A549 treated with AZD9567 at 1 μM for 4 hours (cell line): ENCODE results near the gene SNX32. TPM values are rescaled to one million over a fixed set of nuclear protein-coding genes. Genes with fewer than 3 reads are reported as not detected.

Source experiments
- total RNA-seq: library from RNA; stranded (reverse); fragments of 200-300 nt; extraction: Qiagen RNA extraction; gene quantifications from 5 replicates; pipeline ENCODE4 v1.2.3, GENCODE V29; 2022; ENCODE audit not compliant: insufficient read depth

Gene SNX32
- total RNA-seq: 0.08 to 0.10 TPM (median 0.10 TPM) in 3 of 5 replicates, not detected in the others

DNA sequence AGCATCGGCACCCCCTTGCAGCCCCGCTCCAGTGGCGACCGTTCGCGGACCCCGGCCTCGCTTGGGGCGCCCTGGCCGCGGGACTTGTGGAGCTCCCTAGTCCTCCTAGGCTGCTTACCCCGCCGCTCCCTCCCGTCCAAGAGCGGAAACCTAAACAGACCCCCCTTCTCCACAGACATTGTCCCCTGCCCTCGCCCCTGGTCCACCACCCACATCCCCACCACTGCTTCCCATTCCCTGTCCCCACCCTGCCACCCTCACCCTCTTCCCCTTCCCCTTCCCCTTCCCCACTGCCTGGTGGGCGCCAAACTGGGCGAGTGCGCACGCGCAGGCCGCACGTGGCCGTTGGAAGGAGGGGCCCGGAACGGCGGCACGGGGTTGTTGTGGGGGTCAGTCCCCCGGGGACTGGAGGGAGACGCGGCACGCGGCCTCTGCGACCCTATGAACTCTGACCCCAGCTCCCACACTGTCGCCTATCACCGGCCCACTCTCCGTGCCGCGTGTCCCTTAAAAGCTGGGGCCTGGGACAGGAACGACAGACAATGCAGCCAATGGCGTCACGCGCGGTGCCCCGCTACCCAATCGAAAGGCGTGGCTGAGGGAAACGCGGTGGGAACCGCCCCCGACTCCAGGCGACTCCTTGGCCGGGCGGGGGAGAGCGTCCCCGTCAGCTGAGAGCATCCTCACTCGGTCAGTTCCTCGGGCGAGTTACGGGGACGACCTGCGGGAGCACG, at the start of gene SNX32:
TSS of gene SNX32 (plus strand) at position 667 of the 734 bp plus-strand sequence. CDS start 103 bp downstream, outside the sequence.

DNA sequence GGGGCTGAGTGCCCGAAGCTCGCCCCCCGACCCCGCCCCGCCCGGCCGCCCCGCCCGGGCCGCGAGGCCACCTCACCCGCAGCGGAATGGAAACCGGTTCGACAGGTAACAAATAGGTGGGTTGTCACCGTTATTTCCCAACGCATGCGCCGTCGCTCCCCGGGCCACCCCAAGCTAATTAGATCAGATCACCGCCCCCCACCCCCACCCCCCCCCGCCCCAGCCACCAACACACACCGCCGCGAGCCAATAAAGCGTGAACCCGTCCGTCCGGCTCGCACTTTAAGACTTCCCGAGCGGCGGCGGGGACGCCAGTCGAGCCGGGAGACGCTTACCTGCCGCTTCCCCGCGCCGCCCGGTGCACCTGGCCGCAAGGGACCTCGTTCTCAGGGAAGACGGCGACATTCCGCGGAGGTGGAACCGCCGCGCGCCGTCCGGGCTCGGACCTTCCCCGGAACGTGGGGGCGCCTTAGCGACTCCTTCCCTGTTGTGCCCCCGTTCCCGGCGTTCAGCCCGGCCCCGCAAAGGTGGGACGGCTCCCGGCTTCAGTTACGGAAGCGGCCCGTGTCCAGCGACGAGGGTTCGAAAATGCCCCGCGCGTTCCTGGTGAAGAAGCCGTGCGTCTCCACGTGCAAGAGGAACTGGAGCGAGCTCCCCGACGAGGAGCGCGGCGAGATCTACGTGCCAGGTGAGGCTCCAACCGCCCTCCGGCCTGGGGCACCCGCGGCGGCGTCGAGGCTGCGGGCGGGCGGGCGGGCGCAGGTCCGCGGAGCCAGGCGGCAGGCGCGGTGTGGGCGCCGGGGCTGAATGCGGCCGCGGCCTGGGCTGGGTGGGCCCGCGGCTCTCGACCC, 46.8 kb upstream of the SNX32 start, which contains the start of gene OVOL1:
TSS of gene OVOL1 (plus strand) at position 278 of the 851 bp plus-strand sequence. CDS start at position 589, 311 bp downstream.

DNA sequence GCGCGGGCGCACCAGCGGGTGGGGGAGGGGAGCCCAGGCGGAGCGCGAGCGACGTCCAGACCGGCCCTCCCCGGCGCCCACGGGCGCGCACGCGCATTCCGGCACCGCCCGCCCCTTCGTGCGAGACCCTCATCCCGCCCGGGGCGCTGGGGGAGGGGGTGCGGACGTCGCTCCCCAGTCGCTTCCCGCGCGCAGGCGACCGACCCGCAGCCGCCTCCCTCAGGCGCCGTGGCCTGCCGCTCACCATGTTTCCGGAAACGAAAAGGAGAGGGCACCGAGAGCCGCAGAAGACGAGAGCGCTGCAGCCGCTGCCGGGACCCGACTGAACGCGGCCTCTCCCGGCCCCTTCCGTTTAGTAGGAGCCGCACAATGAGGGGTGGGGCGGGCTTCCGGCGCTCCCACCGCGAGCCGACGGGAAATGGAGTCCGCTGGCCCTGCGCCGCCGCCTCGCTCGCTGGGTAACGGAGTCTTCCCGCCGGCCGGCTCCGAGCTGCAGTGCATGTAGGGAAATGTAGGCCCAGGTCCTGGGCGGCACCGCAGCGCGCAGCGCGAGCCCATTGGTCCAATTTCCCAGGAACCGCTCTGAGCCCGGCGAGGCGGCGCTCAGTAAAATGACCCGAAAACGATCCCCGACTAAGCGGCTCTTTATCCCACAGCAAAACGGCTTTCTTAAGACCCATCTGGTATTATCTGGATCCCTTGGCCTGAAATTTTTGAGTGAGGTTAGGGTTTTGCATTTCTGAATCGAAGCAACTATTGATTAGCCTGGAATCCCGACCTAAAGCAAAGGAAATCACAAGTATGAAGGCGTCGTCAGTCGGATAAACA, 24.3 kb downstream of the SNX32 start, which contains the start of gene CFL1:
TSS of gene CFL1 (minus strand) at position 328 of the 828 bp plus-strand sequence. CDS start at position 247, 81 bp downstream.

GRCh38 chr11:65860278-65861164, 26.8 kb downstream of the SNX32 start, which contains the start of gene MUS81:
TSS of gene MUS81 (plus strand) at chr11:65860433. CDS start at chr11:65860754, 321 bp downstream.

DNA sequence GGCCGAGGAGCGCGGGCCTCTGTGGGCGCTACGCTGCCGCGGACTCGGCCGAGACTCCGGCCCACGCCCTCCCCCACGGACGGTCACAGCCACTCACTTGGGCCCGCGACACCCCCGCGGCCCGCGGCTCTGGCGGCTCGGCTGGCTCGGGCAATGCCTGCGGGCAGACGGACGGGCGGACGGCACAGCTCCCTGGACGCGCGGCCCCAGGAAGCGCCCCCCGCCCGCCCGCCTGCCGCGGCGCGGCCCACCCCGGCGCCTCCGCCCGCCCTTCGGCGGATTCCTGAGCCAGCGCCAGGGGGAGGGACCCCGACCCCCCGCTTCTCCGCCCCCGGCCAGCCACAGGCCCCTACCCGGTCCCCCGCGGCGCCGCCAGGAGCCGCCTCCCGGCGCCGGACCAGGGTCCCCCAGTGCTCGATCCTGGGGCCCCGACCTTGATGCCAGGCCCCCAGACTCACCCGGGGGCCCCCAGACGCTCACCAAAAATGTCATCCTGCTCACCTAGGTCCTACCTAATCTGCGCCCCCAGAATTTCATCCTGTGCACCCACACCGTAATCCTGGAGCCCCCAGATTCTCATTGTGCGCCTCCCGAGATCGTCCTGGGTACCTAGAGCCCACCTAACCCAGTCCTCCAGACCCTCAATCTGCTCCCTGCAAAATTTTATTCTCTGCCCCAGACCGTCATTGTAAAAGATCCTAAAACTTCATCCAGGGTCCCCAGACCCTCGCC, 39.0 kb downstream of the SNX32 start, which contains the start of gene EFEMP2:
TSS of gene EFEMP2 (minus strand) at position 215 of the 732 bp plus-strand sequence. CDS start 446 bp downstream, outside the sequence.

DNA sequence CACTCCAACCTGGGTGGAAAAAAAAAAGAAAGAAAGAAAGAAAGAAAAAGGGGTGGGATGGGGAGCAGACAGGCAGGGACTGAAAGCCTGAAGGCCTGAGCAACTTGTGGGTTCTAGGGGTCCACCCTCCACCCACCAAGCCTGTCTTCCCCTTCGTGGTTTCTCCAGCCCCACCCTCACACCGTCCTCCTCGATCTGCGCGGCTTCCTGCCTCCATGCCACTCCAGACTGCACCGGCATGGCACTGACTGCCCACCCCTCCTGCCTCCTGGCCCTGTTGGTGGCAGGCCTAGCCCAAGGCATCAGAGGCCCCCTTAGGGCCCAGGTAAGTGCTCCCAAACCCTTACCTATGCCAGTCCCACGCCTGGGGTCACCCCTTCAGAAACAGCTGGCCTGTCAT, 45.9 kb downstream of the SNX32 start, which contains the start of gene CTSW:
TSS of gene CTSW (plus strand) at position 221 of the 400 bp plus-strand sequence. CDS start at position 239, 18 bp downstream.

DNA sequence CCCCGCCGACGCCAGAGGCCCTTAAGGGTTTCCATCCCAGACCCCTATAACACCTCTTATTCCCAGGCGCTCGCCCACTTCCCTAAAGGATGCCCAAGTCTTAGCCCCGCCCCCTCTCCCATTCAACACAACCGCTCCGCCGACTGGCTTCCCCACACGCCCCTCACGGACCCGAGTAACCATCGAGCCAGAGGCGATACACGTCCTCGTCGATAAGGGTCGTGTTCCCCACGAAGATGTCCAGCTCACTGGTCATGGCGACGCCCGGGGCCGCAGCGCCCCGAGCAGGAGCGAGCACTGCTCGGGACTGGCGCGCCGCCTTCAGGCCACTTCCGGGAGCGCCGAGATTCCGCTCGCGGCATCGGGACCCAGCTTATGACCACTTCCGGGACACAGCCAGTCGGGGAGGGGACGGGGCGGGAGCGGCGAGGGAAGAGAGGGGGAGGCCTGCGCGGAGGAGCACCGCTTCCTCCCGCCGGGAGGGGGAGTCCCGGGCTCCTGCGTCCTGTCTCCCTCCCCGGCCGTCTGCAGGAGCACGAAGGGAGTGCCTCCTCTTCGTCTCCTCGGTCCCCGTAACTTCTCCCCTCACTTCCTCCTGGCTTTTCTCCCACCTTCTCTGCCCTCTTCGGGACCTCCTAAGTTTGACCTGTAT, 54.5 kb downstream of the SNX32 start, which contains the start of gene FIBP:
TSS of gene FIBP (minus strand) at position 309 of the 652 bp plus-strand sequence. CDS start at position 256, 53 bp downstream.

DNA sequence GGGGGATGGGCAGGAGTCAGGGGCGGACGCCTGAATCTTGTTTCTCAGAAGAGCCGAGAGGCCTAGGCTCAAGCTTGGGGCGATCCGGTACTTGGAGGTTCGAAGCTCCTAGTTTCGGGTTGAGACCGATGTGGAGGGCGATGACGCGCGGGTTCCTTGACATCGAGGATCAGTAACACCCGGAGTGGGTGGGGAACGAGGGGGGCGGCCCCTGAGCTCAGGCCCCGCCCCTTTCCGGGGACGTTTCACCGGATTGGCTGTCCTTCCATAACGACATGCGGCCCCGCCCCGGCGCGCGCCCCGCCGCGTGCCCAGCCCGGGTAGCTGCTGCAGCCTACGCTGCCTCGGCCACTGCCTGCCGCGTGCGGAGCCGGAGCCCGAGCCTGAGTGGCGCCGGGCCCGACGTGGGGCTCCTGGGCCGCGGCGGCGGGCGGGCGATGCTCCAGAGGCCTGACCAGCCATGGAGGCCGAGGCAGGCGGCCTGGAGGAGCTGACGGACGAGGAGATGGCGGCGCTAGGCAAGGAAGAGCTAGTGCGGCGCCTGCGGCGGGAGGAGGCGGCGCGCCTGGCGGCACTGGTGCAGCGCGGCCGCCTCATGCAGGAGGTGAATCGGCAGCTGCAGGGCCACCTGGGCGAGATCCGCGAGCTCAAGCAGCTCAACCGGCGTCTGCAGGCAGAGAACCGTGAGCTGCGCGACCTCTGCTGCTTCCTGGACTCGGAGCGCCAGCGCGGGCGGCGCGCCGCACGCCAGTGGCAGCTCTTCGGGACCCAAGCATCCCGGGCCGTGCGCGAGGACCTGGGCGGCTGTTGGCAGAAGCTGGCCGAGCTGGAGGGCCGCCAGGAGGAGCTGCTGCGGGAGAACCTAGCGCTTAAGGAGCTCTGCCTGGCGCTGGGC, 56.8 kb downstream of the SNX32 start, which contains the start of gene CCDC85B:
TSS of gene CCDC85B (plus strand) at position 350 of the 895 bp plus-strand sequence. CDS start at position 461, 111 bp downstream.

GRCh38 chr11:65900125-65900898, 66.5 kb downstream of the SNX32 start, which contains the start of gene FOSL1:
TSS of gene FOSL1 (minus strand) at chr11:65900388. CDS start at chr11:65900339, 49 bp downstream.

Other genes with a start within 250 kb of the SNX32 start
- gene KCNK7, start 238.2 kb upstream of the SNX32 start, total RNA-seq: 0.26 to 1.4 TPM (median 0.77 TPM) in 4 of 5 replicates, not detected in the other
- gene MAP3K11, start 219.7 kb upstream of the SNX32 start, total RNA-seq: 44.0 to 49.5 TPM (median 47.5 TPM) in 5 replicates
- 25.3 to 38.8 TPM (median 37.9 TPM) in 5 replicates for gene PCNX3, start 218.2 kb upstream of the SNX32 start, total RNA-seq
- 11.1 to 21.7 TPM (median 18.4 TPM) in 5 replicates for gene SIPA1, start 195.9 kb upstream of the SNX32 start, total RNA-seq
- 52.1 to 79.3 TPM (median 74.8 TPM) in 5 replicates for gene RELA, start 171.0 kb upstream of the SNX32 start, total RNA-seq
- 31.3 to 46.9 TPM (median 45.7 TPM) in 5 replicates for gene KAT5, start 121.7 kb upstream of the SNX32 start, total RNA-seq
- 26.8 to 55.4 TPM (median 52.8 TPM) in 5 replicates for gene RNASEH2C, start 113.2 kb upstream of the SNX32 start, total RNA-seq
- gene AP5B1, start 53.0 kb upstream of the SNX32 start, total RNA-seq: 6.6 to 12.9 TPM (median 11.5 TPM) in 5 replicates
- gene OVOL1, start 46.9 kb upstream of the SNX32 start, total RNA-seq: 0.05 to 0.09 TPM (median 0.09 TPM) in 4 of 5 replicates, not detected in the other
- gene CFL1, start 24.2 kb downstream of the SNX32 start, total RNA-seq: 2,195 to 2,429 TPM (median 2,317 TPM) in 5 replicates
- gene MUS81, start 26.5 kb downstream of the SNX32 start, total RNA-seq: 18.2 to 33.2 TPM (median 29.7 TPM) in 5 replicates
- 0.54 to 1.7 TPM (median 1.3 TPM) in 4 of 5 replicates, not detected in the other for gene EFEMP2, start 38.8 kb downstream of the SNX32 start, total RNA-seq
- 0.09 TPM in 3 of 5 replicates, not detected in the others for gene CTSW, start 45.9 kb downstream of the SNX32 start, total RNA-seq
- 84.8 to 112 TPM (median 86.9 TPM) in 5 replicates for gene FIBP, start 54.5 kb downstream of the SNX32 start, total RNA-seq
- gene CCDC85B, start 56.7 kb downstream of the SNX32 start, total RNA-seq: 28.3 to 53.4 TPM (median 46.1 TPM) in 5 replicates
- 119 to 205 TPM (median 139 TPM) in 5 replicates for gene FOSL1, start 66.4 kb downstream of the SNX32 start, total RNA-seq
- gene C11orf68, start 85.1 kb downstream of the SNX32 start, total RNA-seq: 34.9 to 51.5 TPM (median 45.0 TPM) in 5 replicates
- gene DRAP1, start 85.5 kb downstream of the SNX32 start, total RNA-seq: 129 to 249 TPM (median 206 TPM) in 5 replicates
- gene TSGA10IP, start 111.5 kb downstream of the SNX32 start, total RNA-seq: 0.25 TPM in 1 of 5 replicates, not detected in the others
- 45.1 to 62.7 TPM (median 60.4 TPM) in 5 replicates for gene SART1, start 127.8 kb downstream of the SNX32 start, total RNA-seq
- 38.4 to 48.6 TPM (median 42.4 TPM) in 5 replicates for gene EIF1AD, start 168.2 kb downstream of the SNX32 start, total RNA-seq
- 271 to 480 TPM (median 473 TPM) in 5 replicates for gene BANF1, start 168.5 kb downstream of the SNX32 start, total RNA-seq
- not detected in 5 replicates for gene CST6, start 178.0 kb downstream of the SNX32 start, total RNA-seq
- 0.71 to 1.2 TPM (median 1.1 TPM) in 4 of 5 replicates, not detected in the other for gene CATSPER1, start 192.5 kb downstream of the SNX32 start, total RNA-seq
- not detected in 5 replicates for gene GAL3ST3, start 215.2 kb downstream of the SNX32 start, total RNA-seq
- gene SF3B2, start 218.4 kb downstream of the SNX32 start, total RNA-seq: 161 to 190 TPM (median 171 TPM) in 5 replicates
- gene PACS1, start 236.3 kb downstream of the SNX32 start, total RNA-seq: 61.1 to 87.1 TPM (median 78.1 TPM) in 5 replicates